PC-3 (cell line): ENCODE results near the gene CST11. TPM values are rescaled to one million over a fixed set of nuclear protein-coding genes. Genes with fewer than 3 reads are reported as not detected.
A peak's percentile ranks its signal among the peaks of the same experiment; 100 is the strongest.

Experiments
- ATAC-seq: fragments of 200-7000 bp; cut with Tn5 transposase; 2 replicates; pipeline ENCODE4 v1.9.1; 2020; ENCODE audit warnings: mild to moderate bottlenecking, moderate library complexity
- BruUV-seq: library from RNA; stranded (reverse); fragments of 400-500 nt; replicated peaks from 2 replicates; lab custom pipeline; 2021; lab: Mats Ljungman, UMichigan
- CTCF ChIA-PET: fragments of 300-600 bp; sonication (Branson Sonifier 250); formaldehyde crosslinking; loops from one replicate; lab custom pipeline; 2022; ENCODE audit warnings: antibody characterized with exemption; lab: Charles Lee
- POLR2A ChIA-PET: fragments of 300-600 bp; sonication (Branson Sonifier 250); formaldehyde crosslinking; loops from one replicate; lab custom pipeline; 2022; ENCODE audit warnings: antibody characterized with exemption; ENCODE audit not compliant: unreplicated experiment; lab: Charles Lee
- DNase-seq: peaks from one replicate; pipeline ENCODE4 v3.0.0-alpha.2; 2015
- H2AFZ ChIP-seq: fragments of 300-600 bp; sonication (generic); 2 replicates; pipeline ENCODE4 v1.6.0; 2016; ENCODE audit warnings: antibody characterized with exemption, low read length
- H3F3A ChIP-seq: fragments of 300-600 bp; sonication (generic); one replicate; pipeline ENCODE4 v1.6.0; 2017; ENCODE audit warnings: antibody characterized with exemption, low read length, control low read depth, mild to moderate bottlenecking; ENCODE audit not compliant: unreplicated experiment
- H3K27ac ChIP-seq: fragments of 300-600 bp; sonication (generic); 2 replicates; pipeline ENCODE4 v1.5.1; 2016; ENCODE audit warnings: mild to moderate bottlenecking, low read length
- H3K27me3 ChIP-seq: fragments of 300-600 bp; sonication (generic); 2 replicates; pipeline ENCODE4 v1.6.1; 2016; ENCODE audit warnings: low read length, mixed read lengths
- H3K36me3 ChIP-seq: fragments of 300-600 bp; sonication (generic); 2 replicates; pipeline ENCODE4 v1.6.1; 2016; ENCODE audit warnings: low read depth, mixed run types, low read length, mixed read lengths
- H3K4me1 ChIP-seq: fragments of 300-600 bp; sonication (generic); 2 replicates; pipeline ENCODE4 v1.5.1; 2016; ENCODE audit warnings: low read length; ENCODE audit not compliant: insufficient read depth
- H3K4me2 ChIP-seq: fragments of 300-600 bp; sonication (generic); 2 replicates; pipeline ENCODE4 v1.6.0; 2016; ENCODE audit warnings: low read length
- H3K4me3 ChIP-seq: fragments of 300-600 bp; sonication (generic); 2 replicates; pipeline ENCODE4 v1.5.1; 2016; ENCODE audit warnings: mild to moderate bottlenecking, low read length, mixed read lengths
- H3K79me2 ChIP-seq: fragments of 300-600 bp; sonication (generic); 2 replicates; pipeline ENCODE4 v1.6.1; 2017; ENCODE audit warnings: low read length, mixed read lengths
- H3K9ac ChIP-seq: fragments of 300-600 bp; sonication (generic); 2 replicates; pipeline ENCODE4 v1.6.0; 2016; ENCODE audit warnings: mild to moderate bottlenecking, low read length
- H3K9me2 ChIP-seq: fragments of 300-600 bp; sonication (generic); replicated peaks from 2 replicates; pipeline ENCODE4 v1.6.1; 2016; ENCODE audit warnings: mixed run types, low read length, mixed read lengths
- H3K9me3 ChIP-seq: fragments of 300-600 bp; sonication (generic); 2 replicates; pipeline ENCODE4 v1.6.1; 2016; ENCODE audit warnings: low read length, mixed read lengths
- H4K20me1 ChIP-seq: fragments of 300-600 bp; sonication (generic); 2 replicates; pipeline ENCODE4 v1.6.1; 2016; ENCODE audit warnings: low read length, mixed read lengths
- CTCF ChIP-seq: fragments of 300-600 bp; sonication (generic); conservative IDR thresholded peaks from 2 replicates; pipeline ENCODE4 v1.5.1; 2017; ENCODE audit warnings: antibody characterized with exemption, low read depth, mild to moderate bottlenecking, low read length
- EZH2 ChIP-seq: fragments of 300-600 bp; sonication (generic); IDR thresholded peaks from one replicate; pipeline ENCODE4 v1.6.1; 2017; ENCODE audit warnings: antibody characterized with exemption, mild to moderate bottlenecking, low read length; ENCODE audit not compliant: unreplicated experiment
- EZH2phosphoT487 ChIP-seq: fragments of 300-600 bp; sonication (generic); IDR thresholded peaks from 2 replicates; pipeline ENCODE4 v1.6.1; 2018; ENCODE audit warnings: mild to moderate bottlenecking, antibody characterized with exemption, low read length, borderline replicate concordance
- intact Hi-C: fragments of 100-400 bp; cut with micrococcal nuclease; formaldehyde crosslinking; loops from 2 replicates; pipeline ENCODE4 v1.9.0; 2023
- total RNA-seq: library from RNA; depleted of rRNA; stranded (reverse); fragments of >200 nt; gene quantifications from 2 replicates; pipeline ENCODE4 v1.2.3, GENCODE V29; 2014

CST11 gene
- total RNA-seq, 1 experiment from 2014 or later = not detected

GRCh38 chr20:23409800-23410199 lies 42.9 kb downstream of the CST11 start:
- Histone ChIP-seq H4K20me1 (peaks cover 7% of the 10 kb centered on the region), H3K36me3 (no peaks in the 10 kb centered on the region), H3K4me2 (no peak overlapping the region), H3K9ac (no peak overlapping the region), H3K79me2 (peaks cover 99% of the 10 kb centered on the region), H3K9me3 (no peaks in the 10 kb centered on the region), H3K4me1 (no peaks in the 10 kb centered on the region), H3K27me3 (no peaks in the 10 kb centered on the region), H2AFZ (no peak overlapping the region), H3F3A (no peaks in the 10 kb centered on the region), H3K27ac (no peak overlapping the region), H3K9me2 (no peaks in the 10 kb centered on the region), H3K4me3 (no peak overlapping the region)
- ChIA-PET CTCF (no interaction called here), POLR2A (no interaction called here)
- ATAC-seq (no peak; the same call in 1 of the 2 replicates), DNase-seq (no peak)
- intact Hi-C loops = no loop called here
- no TSS peak for BruUV-seq
- TF ChIP-seq EZH2phosphoT487 (no peak), EZH2 (no peak), CTCF (no peak)

DNA sequence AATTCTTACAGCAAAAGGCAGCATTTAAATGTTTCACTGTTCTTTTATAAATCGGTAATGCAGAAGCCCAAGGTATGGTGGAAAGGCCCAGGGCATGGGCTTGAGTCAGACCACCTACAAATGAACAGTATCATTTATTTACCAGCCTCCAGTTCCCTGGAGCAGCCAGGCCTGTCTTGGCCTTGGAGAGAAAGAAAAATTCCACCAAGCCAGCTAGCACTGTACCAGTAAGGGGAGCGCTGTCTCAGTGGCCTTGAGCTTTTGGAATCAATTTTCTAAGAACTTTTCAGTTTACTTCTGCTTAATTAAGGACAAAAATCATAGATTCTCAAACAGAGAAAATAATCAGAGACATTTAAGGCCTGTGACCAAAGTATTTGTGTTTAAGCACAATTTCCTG lies 43.7 kb downstream of the CST11 start:
- Histone ChIP-seq H3K27ac (no peak overlapping the region), H3K9me3 (no peaks in the 10 kb centered on the region), H3F3A (no peaks in the 10 kb centered on the region), H3K27me3 (no peaks in the 10 kb centered on the region), H3K9me2 (no peaks in the 10 kb centered on the region), H3K4me2 (no peak overlapping the region), H3K36me3 (no peaks in the 10 kb centered on the region), H4K20me1 (peaks cover 11% of the 10 kb centered on the region), H3K4me1 (no peaks in the 10 kb centered on the region), H2AFZ (no peak overlapping the region), H3K4me3 (no peak overlapping the region), H3K79me2 (peaks cover 100% of the 10 kb centered on the region), H3K9ac (no peak overlapping the region)
- peak; percentile 17; the same call in 1 of the 2 replicates for ATAC-seq
- ChIA-PET CTCF (no interaction called here), POLR2A (no interaction called here)
- TF ChIP-seq EZH2phosphoT487 (no peak), EZH2 (no peak), CTCF (no peak)
- intact Hi-C loops = no loop called here
- BruUV-seq = no TSS peak
- no peak for DNase-seq

- BruUV-seq = no TSS peak
- CTCF ChIA-PET = no interaction called here
Observed at GRCh38 chr20:23407781-23408464, 44.8 kb downstream of the CST11 start.

More at GRCh38 chr20:23407781-23408464, 44.8 kb downstream of the CST11 start:
- no peak overlapping the region for H3K4me3 ChIP-seq
- no peak overlapping the region for H3K4me2 ChIP-seq
- no peaks in the 10 kb centered on the region for H3K4me1 ChIP-seq
- intact Hi-C loops = no loop called here
- no peaks in the 10 kb centered on the region for H3K9me2 ChIP-seq
- peaks cover 95% of the 10 kb centered on the region for H3K79me2 ChIP-seq
- H3K9me3 ChIP-seq = no peaks in the 10 kb centered on the region
- H2AFZ ChIP-seq = no peak overlapping the region
- H3K27me3 ChIP-seq = no peaks in the 10 kb centered on the region
- ATAC-seq = no peak
- peaks cover 11% of the 10 kb centered on the region for H4K20me1 ChIP-seq
- no peak overlapping the region for H3K27ac ChIP-seq
- no peaks in the 10 kb centered on the region for H3F3A ChIP-seq
- no peak for DNase-seq
- H3K9ac ChIP-seq = no peak overlapping the region
- no peaks in the 10 kb centered on the region for H3K36me3 ChIP-seq
- TF ChIP-seq EZH2 (no peak), CTCF (no peak), EZH2phosphoT487 (no peak)
- POLR2A ChIA-PET = no interaction called here
